Keratinocyte (primary cell): ENCODE data around the gene SMIM35. TPM values are rescaled to one million over a fixed set of nuclear protein-coding genes. Genes with fewer than 3 reads are reported as not detected.

Experiments
- DNase-seq: peaks from one replicate; pipeline ENCODE4 v3.0.0-alpha.2; 2011; ENCODE audit warnings: low read depth, missing footprints, low spot score
- FAIRE-seq: peaks from 2 replicates; lab custom pipeline; 2011; peaks lifted over from hg19 to GRCh38; lab: Jason Lieb, UNC
- H2AFZ ChIP-seq: 2 replicates; pipeline ENCODE4 v1.6.0; 2012; ENCODE audit warnings: low read length, control low read depth, inconsistent platforms; ENCODE audit not compliant: control insufficient read depth
- H3K27ac ChIP-seq: 2 replicates; pipeline ENCODE4 v1.5.1; 2011; ENCODE audit warnings: low read length; ENCODE audit not compliant: control insufficient read depth, insufficient read depth
- H3K27me3 ChIP-seq: 3 replicates; pipeline ENCODE4 v1.6.0; 2011; ENCODE audit warnings: low read length; ENCODE audit not compliant: control insufficient read depth, insufficient read depth; ENCODE audit errors: extremely low read depth
- H3K36me3 ChIP-seq, 2 experiments: 2 replicates in 1 of 2; 3 replicates in 1 of 2; pipeline ENCODE4 v1.5.1; 2011; ENCODE audit warnings: low read length in 2 of 2, mild to moderate bottlenecking in 1 of 2; ENCODE audit not compliant: control insufficient read depth in 2 of 2, insufficient read depth in 2 of 2; ENCODE audit errors: extremely low read depth in 1 of 2
- H3K4me1 ChIP-seq: 3 replicates; pipeline ENCODE4 v1.5.1; 2011; ENCODE audit warnings: low read length; ENCODE audit not compliant: control insufficient read depth, insufficient read depth; ENCODE audit errors: extremely low read depth
- H3K4me2 ChIP-seq: 3 replicates; pipeline ENCODE4 v1.6.0; 2011; ENCODE audit warnings: low read depth, low read length; ENCODE audit not compliant: control insufficient read depth, insufficient read depth; ENCODE audit errors: extremely low read depth
- H3K4me3 ChIP-seq, 3 experiments: fragments of 200-600 bp in 1 of 3; sonication (generic) in 1 of 3; 2 replicates in 2 of 3; 3 replicates in 1 of 3; pipeline ENCODE4 v1.5.1; 2011 to 2016; ENCODE audit warnings: low read length in 3 of 3, mild to moderate bottlenecking in 3 of 3, control low read depth in 2 of 3, inconsistent platforms in 1 of 3, low read depth in 1 of 3, mixed read lengths in 1 of 3, mixed run types in 1 of 3, moderate library complexity in 1 of 3; ENCODE audit not compliant: control insufficient read depth in 2 of 3, insufficient read depth in 2 of 3; ENCODE audit errors: extremely low read depth in 1 of 3
- H3K79me2 ChIP-seq: 2 replicates; pipeline ENCODE4 v1.6.0; 2012; ENCODE audit warnings: low read length; ENCODE audit not compliant: control insufficient read depth, insufficient read depth
- H3K9ac ChIP-seq: 3 replicates; pipeline ENCODE4 v1.6.0; 2011; ENCODE audit warnings: low read length; ENCODE audit not compliant: control insufficient read depth, insufficient read depth; ENCODE audit errors: extremely low read depth
- H3K9me1 ChIP-seq: 3 replicates; pipeline ENCODE4 v1.6.0; 2011; ENCODE audit warnings: low read length; ENCODE audit not compliant: control insufficient read depth, insufficient read depth; ENCODE audit errors: extremely low read depth
- H3K9me3 ChIP-seq: 2 replicates; pipeline ENCODE4 v1.5.1; 2012; ENCODE audit warnings: low read depth, low read length; ENCODE audit not compliant: control insufficient read depth
- H4K20me1 ChIP-seq: 3 replicates; pipeline ENCODE4 v1.6.0; 2011; ENCODE audit warnings: low read length; ENCODE audit not compliant: control insufficient read depth, insufficient read depth; ENCODE audit errors: extremely low read depth
- CTCF ChIP-seq, 3 experiments: IDR thresholded peaks in 1 of 3; conservative IDR thresholded peaks in 1 of 3; optimal IDR thresholded peaks in 1 of 3; 2 replicates in 2 of 3; 3 replicates in 1 of 3; pipeline versions ENCODE3 to v1.5.1; 2011; ENCODE audit warnings: low read length in 3 of 3, mild to moderate bottlenecking in 3 of 3, moderate library complexity in 2 of 3, control low read depth in 1 of 3, inconsistent platforms in 1 of 3; ENCODE audit not compliant: insufficient read depth in 2 of 3; ENCODE audit errors: extremely low read depth in 1 of 3
- EZH2 ChIP-seq: IDR thresholded peaks from one replicate; pipeline ENCODE4 v1.6.1; 2012; ENCODE audit warnings: inconsistent platforms, mild to moderate bottlenecking, low read length, moderate library complexity
- dilution Hi-C: fragments of 300-500 bp; cut with MboI; formaldehyde crosslinking; loops from one replicate; pipeline ENCODE4 v1.7.0; 2020; ENCODE audit warnings: low sequenced_read_pairs; ENCODE audit not compliant: extremely low pct_ligation_motif_present
- polyA plus RNA-seq, 5 experiments: library from polyadenylated mRNA; depleted of rRNA in 3 of 5; stranded (reverse) in 3 of 5; stranded (forward) in 1 of 5; unstranded in 1 of 5; fragments of >200 nt; gene quantifications; 1 replicate in 1 of 5; 2 replicates in 3 of 5; 3 replicates in 1 of 5; pipeline versions ENCODE4 v1.2.1 to v1.2.3, GENCODE V29; 2011 to 2012; ENCODE audit warnings: missing spikeins in 2 of 5, low read depth in 1 of 5, low replicate concordance in 1 of 5

Gene SMIM35
- polyA plus RNA-seq, 1 donor (not counting 4 experiments of a cell fraction or from before 2014, with no cell fraction given): not detected

- no peak overlapping the region for H3K4me3 ChIP-seq
- FAIRE-seq (no peak), DNase-seq (no peak)
- H2AFZ ChIP-seq: no peak overlapping the region
- no peak for TF ChIP-seq CTCF (optimal IDR thresholded peaks at IDR 0.05 in 1 of 3, IDR thresholded peaks at IDR 0.05 in 1 of 3, conservative IDR thresholded peaks at IDR 0.05 in 1 of 3; ENCODE audit: extremely low read depth in 1 of 3, insufficient read depth in 2 of 3, low read length in 3 of 3)
- TF ChIP-seq EZH2: no peak
- no peaks in the 10 kb centered on the region for H4K20me1 ChIP-seq
- no peaks in the 10 kb centered on the region for H3K9me3 ChIP-seq
- H3K27me3 ChIP-seq: no peaks in the 10 kb centered on the region
- no peak overlapping the region for H3K4me2 ChIP-seq
- no peaks in the 10 kb centered on the region for H3K79me2 ChIP-seq
- no peaks in the 10 kb centered on the region for H3K4me1 ChIP-seq
- no peaks in the 10 kb centered on the region for H3K9me1 ChIP-seq
- H3K9ac ChIP-seq: no peak overlapping the region
- dilution Hi-C loops: no loop called here
- H3K36me3 ChIP-seq: no peaks in the 10 kb centered on the region
- no peak overlapping the region for H3K27ac ChIP-seq
These were observed 17.7 kb upstream of the SMIM35 start for GRCh38 chr11:118104491-118104890.

- Histone ChIP-seq H3K9me1 (no peaks in the 10 kb centered on the region), H4K20me1 (no peaks in the 10 kb centered on the region), H3K4me1 (no peaks in the 10 kb centered on the region), H3K9ac (no peak overlapping the region), H2AFZ (no peak overlapping the region), H3K27me3 (no peaks in the 10 kb centered on the region), H3K79me2 (no peaks in the 10 kb centered on the region), H3K9me3 (no peaks in the 10 kb centered on the region), H3K36me3 (no peaks in the 10 kb centered on the region), H3K4me2 (no peak overlapping the region), H3K27ac (no peak overlapping the region), H3K4me3 (no peak overlapping the region)
- dilution Hi-C loops: no loop called here
- no peak for FAIRE-seq
- no peak for TF ChIP-seq EZH2
- no peak for TF ChIP-seq CTCF (optimal IDR thresholded peaks at IDR 0.05 in 1 of 3, IDR thresholded peaks at IDR 0.05 in 1 of 3, conservative IDR thresholded peaks at IDR 0.05 in 1 of 3; ENCODE audit: extremely low read depth in 1 of 3, insufficient read depth in 2 of 3, low read length in 3 of 3)
- no peak for DNase-seq
These were observed 16.0 kb upstream of the SMIM35 start for GRCh38 chr11:118102721-118103261.
